Esophagus squamous epithelium (tissue), 5 donors: ENCODE results near the gene GLB1L3. TPM values are rescaled to one million over a fixed set of nuclear protein-coding genes. Genes with fewer than 3 reads are reported as not detected.

Source experiments
- DNase-seq: peaks from one replicate; lab custom pipeline; 2025; lab: John Stamatoyannopoulos, UW
- H3K27ac ChIP-seq, 4 donors: fragments of 200-600 bp; sonication (generic); one replicate each; pipeline ENCODE4 v1.5.1; 2016 to 2019; ENCODE audit warnings: mild to moderate bottlenecking in 1 of 4
- H3K27me3 ChIP-seq, 4 donors: fragments of 200-600 bp; sonication (generic); 1 replicate in 3 of 4; 2 replicates in 1 of 4; pipeline versions ENCODE4 v1.5.1 to v1.6.0; 2017 to 2021; ENCODE audit warnings: antibody characterized with exemption in 1 of 4
- H3K36me3 ChIP-seq, 3 donors: fragments of 200-600 bp; sonication (generic); one replicate each; pipeline ENCODE4 v1.5.1; 2016 to 2019
- H3K4me1 ChIP-seq, 3 donors: fragments of 200-600 bp; sonication (generic); one replicate each; pipeline ENCODE4 v1.5.1; 2017 to 2019
- H3K4me3 ChIP-seq, 4 donors: fragments of 200-600 bp; sonication (generic); 1 replicate in 3 of 4; 2 replicates in 1 of 4; pipeline ENCODE4 v1.5.1; 2016 to 2019; ENCODE audit warnings: mild to moderate bottlenecking in 2 of 4, moderate library complexity in 1 of 4
- H3K9me3 ChIP-seq, 3 donors: fragments of 200-600 bp; sonication (generic); one replicate each; pipeline ENCODE4 v1.5.1; 2016 to 2019
- CTCF ChIP-seq, 6 experiments: fragments of 450-650 bp in 4 of 6; fragments of 200-600 bp in 2 of 6; sonication (generic) in 2 of 6; IDR thresholded peaks; one replicate each; pipeline ENCODE4 v1.5.1; 2016 to 2019; ENCODE audit warnings: antibody characterized with exemption in 6 of 6, mild to moderate bottlenecking in 4 of 6, moderate library complexity in 4 of 6
- POLR2A ChIP-seq, 4 donors: fragments of 450-650 bp; IDR thresholded peaks; one replicate each; pipeline ENCODE4 v1.6.1; 2017; ENCODE audit warnings: antibody characterized with exemption in 4 of 4, mild to moderate bottlenecking in 4 of 4, moderate library complexity in 3 of 4
- WGBS, 2 donors: methylation state at CpG; one replicate each; pipeline ENCODE4 v1.1.5; 2018; 5-methylcytosine and 5-hydroxymethylcytosine counted together
- intact Hi-C: fragments of 100-400 bp; cut with DNase I; formaldehyde crosslinking; loops from one replicate; pipeline ENCODE4 v1.15.0; 2022
- total RNA-seq, 4 donors: library from RNA; depleted of rRNA; stranded (reverse); fragments of >200 nt; gene quantifications; one replicate each; pipeline ENCODE4 v1.1.0, GENCODE V29; 2016
- donor health status: DM: yes; HTN: yes; CAD: no.

Gene GLB1L3
- total RNA-seq, 4 donors from 2014 or later = under 0.01 TPM; not detected in 3

GRCh38 chr11:134266841-134267251 lies 9.3 kb upstream of the GLB1L3 start:
- Histone ChIP-seq H3K9me3 (no peaks in the 10 kb centered on the region), H3K4me1 (peaks cover 0 to 5% (median 3%) of the 10 kb centered on the region in 3 donors), H3K27ac (no peak overlapping the region), H3K36me3 (peaks cover 0 to 34% (median 8%) of the 10 kb centered on the region in 3 donors), H3K4me3 (no peak overlapping the region), H3K27me3 (peaks cover 0 to 25% (median 0%) of the 10 kb centered on the region in 4 donors)
- 18 to 28% methylated on average over 3 of the region's 3 CpGs for WGBS, 2 donors
- DNase-seq = no peak
- TF ChIP-seq POLR2A (IDR thresholded peaks at IDR 0.05) (no peak), CTCF (IDR thresholded peaks at IDR 0.05) (no peak)
- intact Hi-C loops = no loop called here

- no peak overlapping the region for H3K4me3 ChIP-seq
- H3K27ac ChIP-seq = no peak overlapping the region
Measured at GRCh38 chr11:134267461-134267860, 8.7 kb upstream of the GLB1L3 start.

GRCh38 chr11:134267966-134268365 lies 8.2 kb upstream of the GLB1L3 start:
- Histone ChIP-seq H3K27me3 (peaks cover 0 to 36% (median 0%) of the 10 kb centered on the region in 4 donors), H3K36me3 (peaks cover 0 to 23% (median 0%) of the 10 kb centered on the region in 3 donors), H3K27ac (no peak overlapping the region), H3K4me1 (peaks cover 0 to 5% (median 3%) of the 10 kb centered on the region in 3 donors), H3K9me3 (no peaks in the 10 kb centered on the region), H3K4me3 (no peak overlapping the region)
- no peak for TF ChIP-seq CTCF (IDR thresholded peaks at IDR 0.05)
- TF ChIP-seq POLR2A (IDR thresholded peaks at IDR 0.05) = no peak
- 87 to 92% methylated on average over 10 to 11 of the region's 11 CpGs for whole genome bisulfite sequencing, 2 donors
- no peak for DNase-seq
- intact Hi-C loops = no loop called here

More at GRCh38 chr11:134267461-134267860, 8.7 kb upstream of the GLB1L3 start:
- DNase-seq = no peak
- Histone ChIP-seq H3K27me3 (peaks cover 0 to 31% (median 0%) of the 10 kb centered on the region in 4 donors), H3K4me1 (peaks cover 0 to 5% (median 3%) of the 10 kb centered on the region in 3 donors), H3K9me3 (no peaks in the 10 kb centered on the region), H3K36me3 (peaks cover 0 to 28% (median 3%) of the 10 kb centered on the region in 3 donors)
- TF ChIP-seq CTCF (IDR thresholded peaks at IDR 0.05) (no peak), POLR2A (IDR thresholded peaks at IDR 0.05) (no peak)
- intact Hi-C loops = no loop called here
- WGBS, 2 donors = 82 to 86% methylated on average over 5 of the region's 5 CpGs

GRCh38 chr11:134270250-134270714 lies 5.9 kb upstream of the GLB1L3 start:
- no peaks in the 10 kb centered on the region for H3K9me3 ChIP-seq
- peaks cover 0 to 59% (median 4%) of the 10 kb centered on the region in 4 donors for H3K27me3 ChIP-seq
- H3K27ac ChIP-seq = no peak overlapping the region
- peaks cover 0 to 7% (median 3%) of the 10 kb centered on the region in 3 donors for H3K4me1 ChIP-seq
- H3K36me3 ChIP-seq = peaks cover 0 to 3% (median 0%) of the 10 kb centered on the region in 3 donors
- intact Hi-C loops = no loop called here
- no peak for DNase-seq
- H3K4me3 ChIP-seq = no peak overlapping the region
- WGBS, 2 donors = 15 to 61% methylated on average over 3 to 4 of the region's 5 CpGs
- no peak for TF ChIP-seq CTCF (IDR thresholded peaks at IDR 0.05)

- TF ChIP-seq POLR2A (IDR thresholded peaks at IDR 0.05) = no peak
- TF ChIP-seq CTCF (IDR thresholded peaks at IDR 0.05) = no peak
- H3K4me3 ChIP-seq = no peak overlapping the region
- peaks cover 4 to 76% (median 14%) of the 10 kb centered on the region in 4 donors for H3K27me3 ChIP-seq
- DNase-seq = no peak
- intact Hi-C loops = no loop called here
- H3K9me3 ChIP-seq = no peaks in the 10 kb centered on the region
- H3K36me3 ChIP-seq = no peaks in the 10 kb centered on the region
- WGBS, 2 donors = 86 to 92% methylated on average over 4 of the region's 4 CpGs
- H3K4me1 ChIP-seq = peaks cover 14 to 19% (median 16%) of the 10 kb centered on the region in 3 donors
- H3K27ac ChIP-seq = no peak overlapping the region
Measured at GRCh38 chr11:134271978-134272377, 4.2 kb upstream of the GLB1L3 start.
